ENCODE data around the gene ACTL8.
A peak's percentile ranks its signal among the peaks of the same experiment; 100 is the strongest.

Gene ACTL8

DNA sequence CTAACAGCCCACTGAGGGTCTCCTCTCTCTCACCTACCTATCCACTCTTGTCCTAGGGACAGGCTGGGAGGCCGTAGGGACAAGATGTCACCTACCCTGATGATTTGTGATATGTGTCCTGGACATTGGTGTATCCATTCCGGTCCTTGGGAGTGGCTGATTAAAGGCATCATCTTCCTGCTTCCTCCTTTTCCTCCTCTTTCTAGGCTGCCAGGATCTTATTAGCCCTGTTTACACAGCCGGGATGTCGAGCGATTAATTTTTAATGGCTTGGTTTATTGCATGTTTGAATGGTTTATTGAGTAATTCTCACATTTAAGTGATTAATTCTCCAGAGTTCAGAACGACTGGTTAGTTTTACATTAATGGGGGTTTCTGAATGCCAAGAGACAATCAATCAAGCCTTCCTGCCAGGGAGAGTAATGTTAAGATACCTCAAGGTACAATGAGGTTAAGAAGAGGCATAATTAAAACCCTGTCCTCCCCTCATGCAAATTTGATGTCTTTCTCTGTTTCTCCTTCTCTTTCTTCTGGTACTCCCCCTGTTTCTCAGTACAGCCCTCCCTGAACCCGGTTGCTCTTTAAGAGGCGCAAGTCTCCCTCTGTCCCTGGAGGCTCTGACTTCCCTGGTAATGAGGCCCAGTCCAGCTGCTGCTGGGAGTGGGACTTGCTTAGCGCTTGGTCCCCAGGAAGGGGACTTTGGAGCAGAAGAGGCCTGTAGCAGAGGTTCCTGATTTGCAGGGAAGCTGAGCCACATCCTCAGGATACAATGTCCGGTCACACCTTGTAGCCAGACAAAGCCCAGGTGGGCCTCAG lies 50.9 kb downstream of the ACTL8 start:
- DNase-seq (ENCODE audit: low read depth, low spot score), result no peak

DNA sequence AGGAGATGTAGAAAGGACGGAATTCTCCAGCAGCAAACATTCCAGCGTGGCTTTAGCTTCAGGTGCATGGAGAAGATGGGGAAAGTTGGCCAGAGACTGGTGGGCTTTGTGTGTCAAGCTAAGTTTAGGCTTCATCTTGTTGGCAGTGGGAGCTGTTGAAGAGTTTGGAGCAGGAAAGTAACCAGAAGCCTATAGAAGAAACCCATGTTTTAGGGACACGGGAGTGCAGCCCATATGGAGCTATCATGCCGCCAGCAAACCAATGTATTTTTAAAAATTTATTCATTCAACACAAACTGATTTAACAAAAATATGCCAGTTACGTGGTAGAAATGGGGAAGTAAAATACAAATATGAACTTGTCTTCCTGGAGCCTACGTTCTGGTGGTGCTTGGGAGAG lies 53.7 kb downstream of the ACTL8 start:
- no peak for DNase-seq (ENCODE audit: low read depth, low spot score)

DNA sequence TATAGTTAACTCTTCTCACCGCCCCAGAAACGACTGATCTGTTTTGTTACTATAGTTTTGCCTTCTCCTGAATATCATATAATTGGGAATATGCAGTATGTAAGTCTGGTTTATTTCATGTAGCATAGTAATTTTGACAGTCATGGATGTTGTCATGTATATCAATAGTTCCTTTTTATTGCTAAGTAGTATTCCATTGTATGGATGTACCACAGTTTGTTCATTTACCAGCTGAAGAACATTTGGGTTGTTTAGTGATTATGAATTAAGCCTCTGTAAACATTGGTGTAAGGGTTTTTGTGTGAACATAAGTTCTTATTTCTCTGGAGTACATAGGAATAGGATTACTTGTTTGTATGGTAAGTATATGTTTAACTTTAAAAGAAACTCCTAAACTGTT lies 55.5 kb downstream of the ACTL8 start:
- no peak for DNase-seq (ENCODE audit: low read depth, low spot score)

DNA sequence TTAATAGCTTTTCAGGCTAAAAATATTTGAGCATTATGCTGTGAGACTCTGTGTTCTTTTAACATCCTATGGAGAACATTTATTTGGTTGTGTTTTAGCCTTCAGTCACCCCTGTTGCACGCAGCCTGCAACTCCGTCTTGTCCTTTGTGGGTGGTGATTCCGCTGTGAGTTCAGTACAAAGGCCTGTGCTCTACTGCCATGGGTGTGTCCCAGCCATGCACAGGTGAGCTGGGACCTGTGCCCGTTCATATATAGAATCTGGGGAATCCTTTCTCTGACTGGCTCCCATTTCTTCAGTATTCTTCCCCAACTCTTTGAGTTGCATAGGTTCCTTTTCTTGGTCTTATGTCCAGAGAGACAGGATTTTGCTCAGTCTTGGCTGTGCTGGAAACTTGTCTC lies 61.4 kb downstream of the ACTL8 start:
- DNase-seq (ENCODE audit: low read depth, low spot score), result no peak

DNA sequence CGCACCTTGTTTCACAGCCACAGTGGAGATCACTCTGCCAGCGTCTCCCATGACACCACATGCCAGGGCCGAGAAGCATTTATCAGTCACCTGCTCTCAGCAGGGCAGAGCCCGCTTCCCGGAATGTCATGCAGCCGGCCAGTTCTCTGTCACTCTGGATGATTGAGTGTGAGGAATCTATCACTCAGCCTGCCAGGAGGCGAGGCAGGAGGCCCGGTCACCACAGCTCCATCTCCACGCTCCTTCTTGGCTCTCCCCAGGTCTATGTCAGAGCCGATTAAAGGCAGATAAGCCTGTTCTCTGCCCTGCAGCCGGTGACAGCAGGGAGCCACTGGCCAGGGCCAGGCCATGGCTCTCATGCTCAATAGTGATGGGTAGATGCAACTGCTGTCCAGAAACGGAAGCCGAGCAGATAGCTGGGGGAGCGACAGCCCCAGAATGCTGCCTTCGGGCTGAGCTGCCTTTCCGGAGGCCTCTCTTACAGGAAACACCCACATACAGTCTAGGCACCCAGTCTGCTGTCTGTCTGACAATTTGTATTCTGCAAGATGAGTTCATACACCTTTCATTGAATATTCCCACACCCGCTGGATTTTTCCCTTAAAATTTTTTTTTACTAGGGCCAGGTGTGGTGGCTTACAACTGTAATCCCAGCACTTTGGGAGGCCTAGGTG lies 64.1 kb downstream of the ACTL8 start:
- no peak for DNase-seq (ENCODE audit: low read depth, low spot score)

DNA sequence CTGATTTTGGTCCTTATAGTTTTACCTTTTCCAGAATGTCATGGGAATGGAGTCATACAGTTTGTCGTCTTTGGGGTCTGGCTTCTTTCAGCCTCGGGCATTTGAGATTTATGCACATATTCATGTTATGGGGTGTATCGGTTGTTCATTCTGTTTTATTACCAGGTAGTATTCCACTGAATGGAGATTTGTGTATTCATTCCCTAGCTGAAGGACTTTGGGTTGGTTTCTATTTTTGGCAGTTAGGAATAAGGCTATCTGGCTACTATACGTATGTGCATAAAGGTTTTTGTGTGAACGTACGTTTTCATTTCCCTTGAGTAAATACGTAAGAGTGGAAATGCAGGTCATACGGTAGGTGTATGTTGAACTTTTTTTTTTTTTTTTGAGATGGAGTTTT lies 65.1 kb downstream of the ACTL8 start:
- DNase-seq (ENCODE audit: low read depth, low spot score), result no peak

DNA sequence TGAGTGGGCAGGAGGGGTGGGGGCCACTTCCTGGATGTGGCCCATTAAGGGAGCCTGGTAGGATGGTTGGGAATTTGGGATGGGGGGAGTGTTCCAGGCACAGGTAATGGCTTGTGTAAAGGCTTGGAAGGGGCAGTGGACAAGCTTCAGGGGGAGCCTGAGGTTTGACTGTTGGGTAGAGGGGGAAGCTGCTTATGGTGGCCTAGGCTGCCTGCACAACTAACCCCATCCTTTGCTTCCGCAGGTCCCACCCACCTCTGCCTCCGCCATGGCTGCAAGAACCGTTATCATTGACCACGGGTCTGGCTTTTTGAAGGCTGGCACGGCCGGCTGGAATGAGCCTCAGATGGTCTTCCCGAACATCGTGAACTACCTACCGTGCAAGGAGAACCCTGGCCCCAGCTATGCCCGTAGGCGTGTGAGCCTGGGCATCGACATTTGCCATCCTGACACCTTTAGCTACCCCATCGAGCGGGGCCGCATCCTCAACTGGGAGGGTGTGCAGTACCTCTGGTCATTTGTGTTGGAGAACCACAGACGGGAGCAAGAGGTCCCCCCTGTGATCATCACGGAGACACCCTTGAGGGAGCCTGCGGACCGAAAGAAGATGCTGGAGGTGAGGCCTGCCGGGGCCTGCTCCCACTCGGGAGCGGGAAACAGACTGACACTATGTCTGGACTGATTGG lies 67.8 kb downstream of the ACTL8 start:
- no peak for DNase-seq (ENCODE audit: low read depth, low spot score)

DNA sequence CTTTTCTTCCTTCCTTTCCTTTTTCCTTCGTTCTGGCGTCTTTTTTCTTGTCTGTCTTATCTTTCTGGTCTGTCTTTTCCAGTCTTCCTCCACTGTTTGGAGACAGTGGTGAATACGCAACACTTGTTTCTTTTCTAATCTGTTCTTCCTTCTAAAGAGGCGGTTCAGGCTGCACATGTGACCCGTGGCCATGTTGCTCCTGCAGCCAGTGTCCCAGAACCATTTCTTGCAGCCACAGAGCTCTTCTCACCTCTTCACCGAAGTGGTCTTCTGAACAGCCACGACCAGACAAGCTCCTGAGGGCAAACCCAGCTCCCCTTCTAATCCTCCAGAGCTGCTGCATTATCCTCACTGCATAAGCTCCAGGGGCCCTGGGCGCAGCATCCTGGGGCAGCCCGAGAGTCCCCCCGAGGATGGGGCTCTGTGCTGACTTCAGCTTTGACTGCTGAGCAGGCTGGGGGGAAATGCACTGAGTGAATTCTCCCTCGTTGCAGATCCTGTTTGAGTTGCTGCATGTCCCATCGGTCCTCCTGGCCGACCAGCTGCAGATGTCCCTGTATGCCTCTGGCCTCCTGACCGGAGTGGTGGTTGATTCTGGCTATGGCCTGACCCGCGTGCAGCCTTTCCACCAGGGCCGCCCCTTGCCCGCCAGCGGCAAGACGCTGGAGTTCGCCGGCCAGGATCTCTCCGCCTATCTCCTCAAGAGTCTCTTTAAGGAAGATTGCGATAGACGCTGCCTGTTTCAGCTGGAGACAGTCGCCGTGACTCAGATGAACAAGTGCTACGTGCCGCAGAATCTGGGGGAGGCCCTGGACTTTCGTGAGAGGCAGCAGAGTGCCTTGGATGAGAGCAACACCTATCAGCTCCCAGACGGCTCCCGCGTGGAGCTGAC lies 70.4 kb downstream of the ACTL8 start:
- no peak for DNase-seq (ENCODE audit: low read depth, low spot score)

DNA sequence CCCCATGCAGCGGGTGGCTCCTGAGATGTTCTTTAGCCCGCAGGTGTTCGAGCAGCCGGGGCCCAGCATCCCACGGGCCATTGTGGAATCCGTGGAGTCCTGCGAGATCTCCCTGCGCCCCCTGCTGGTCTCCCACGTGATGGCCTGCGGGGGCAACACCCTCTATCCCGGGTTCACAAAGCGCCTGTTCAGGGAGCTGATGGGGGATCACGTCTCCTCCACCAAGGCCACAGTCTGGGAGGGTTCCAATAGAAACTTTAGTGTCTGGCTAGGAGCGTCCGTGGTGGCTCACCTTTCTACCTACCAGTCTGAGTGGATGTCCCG lies 71.0 kb downstream of the ACTL8 start:
- no peak for DNase-seq (ENCODE audit: low read depth, low spot score)

DNA sequence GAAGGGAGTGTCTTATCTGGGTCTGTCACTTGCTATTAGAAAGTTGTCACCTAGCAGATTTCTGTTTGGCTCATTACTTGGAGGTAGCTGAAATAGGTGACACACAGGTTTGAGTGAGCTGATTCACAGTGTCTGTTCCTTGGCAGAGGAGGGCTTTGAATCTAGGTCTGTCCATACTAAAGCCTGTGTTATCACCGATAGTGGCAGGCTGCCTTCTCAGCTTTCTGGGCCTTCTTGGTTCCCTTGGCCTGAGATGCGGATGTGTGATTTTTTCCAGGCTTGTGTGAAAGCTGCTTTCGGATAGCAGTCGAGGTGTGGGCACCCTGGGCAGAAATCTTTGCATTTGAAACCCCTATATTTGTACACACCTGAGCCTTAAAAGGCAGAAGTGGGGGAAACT lies 73.9 kb downstream of the ACTL8 start:
- no peak for DNase-seq (ENCODE audit: low read depth, low spot score)

DNA sequence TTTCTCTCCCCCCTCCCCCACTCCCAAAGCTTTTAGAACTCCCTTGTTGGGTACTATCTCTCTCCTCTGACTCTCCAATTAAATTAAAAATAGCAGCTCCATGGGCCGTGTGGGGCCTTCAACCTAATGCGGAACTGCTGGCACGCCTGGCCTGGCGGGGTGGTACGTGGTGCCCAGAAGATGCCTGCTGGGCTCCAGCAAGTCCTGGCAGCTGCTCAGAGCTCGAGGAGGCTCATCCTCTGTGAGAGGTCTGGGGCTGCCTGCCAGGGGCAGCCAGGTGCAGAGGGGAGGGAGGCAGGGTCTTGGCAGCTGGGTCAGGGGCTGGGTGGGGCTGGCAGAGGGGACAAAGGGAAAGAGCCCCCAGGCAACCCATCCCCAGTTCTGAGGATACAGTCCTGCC lies 74.4 kb downstream of the ACTL8 start:
- DNase-seq (ENCODE audit: low read depth, low spot score), result no peak

DNA sequence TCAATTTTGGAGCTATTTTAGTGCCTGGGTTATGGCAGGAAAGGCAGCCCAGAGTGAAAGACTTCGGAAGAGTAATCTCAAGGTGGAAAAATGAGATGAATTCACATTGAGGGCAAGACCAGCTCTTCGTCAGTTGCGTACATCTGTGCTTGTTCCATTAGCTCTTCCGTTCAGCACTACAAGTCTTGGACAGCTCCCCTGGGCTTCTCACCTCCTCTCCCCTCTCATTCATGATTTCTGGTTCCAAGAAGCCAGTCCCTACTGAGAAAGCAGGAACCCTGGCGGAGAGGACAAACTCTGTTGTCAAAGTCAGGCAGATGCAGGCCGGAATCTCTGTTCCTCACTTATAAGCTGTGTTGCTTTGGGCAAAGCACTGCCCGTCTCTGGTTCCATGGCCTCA lies 76.5 kb downstream of the ACTL8 start:
- peak; percentile 13 for DNase-seq (ENCODE audit: low read depth, low spot score)

DNA sequence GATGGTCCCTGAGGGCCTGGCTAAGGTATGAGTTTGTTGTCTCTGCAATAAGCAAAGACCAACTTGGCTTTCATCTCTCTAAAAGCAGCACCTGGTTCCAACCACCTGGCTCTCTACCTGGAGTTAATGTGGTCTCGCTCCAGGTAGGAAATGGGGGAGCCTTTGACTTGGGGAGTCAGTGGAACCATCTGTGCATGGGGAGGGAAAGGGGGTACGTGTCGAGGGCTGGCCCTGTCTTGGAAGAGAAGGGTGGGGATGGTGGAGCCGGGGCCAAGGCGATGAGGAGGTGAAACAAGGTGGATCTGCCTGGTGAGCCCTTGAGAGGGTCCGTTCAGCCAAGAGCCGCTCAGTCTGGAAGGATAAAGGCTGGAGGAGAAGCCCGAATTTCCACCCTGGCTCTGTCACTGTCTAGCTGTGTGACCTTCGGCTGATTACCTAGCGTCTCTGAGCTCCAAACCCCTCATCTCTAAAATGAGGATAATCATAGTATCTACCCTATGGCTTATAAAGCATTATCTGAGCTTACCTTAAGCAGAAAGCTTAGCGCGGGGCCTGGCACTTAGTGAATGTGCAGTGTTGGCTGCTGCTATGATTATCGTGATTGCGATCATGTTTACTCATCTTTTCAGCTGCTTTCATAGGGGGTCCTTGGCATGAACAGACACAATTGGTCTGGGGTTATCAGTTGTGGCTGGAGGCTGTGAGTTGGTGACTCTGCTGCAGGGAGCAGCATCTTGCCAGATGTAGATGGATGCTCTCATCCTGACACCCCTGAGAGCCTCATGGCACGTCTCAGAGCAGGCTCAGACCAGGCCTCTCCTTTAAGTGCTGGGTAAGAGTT lies 78.7 kb downstream of the ACTL8 start:
- no peak for DNase-seq (ENCODE audit: low read depth, low spot score)

DNA sequence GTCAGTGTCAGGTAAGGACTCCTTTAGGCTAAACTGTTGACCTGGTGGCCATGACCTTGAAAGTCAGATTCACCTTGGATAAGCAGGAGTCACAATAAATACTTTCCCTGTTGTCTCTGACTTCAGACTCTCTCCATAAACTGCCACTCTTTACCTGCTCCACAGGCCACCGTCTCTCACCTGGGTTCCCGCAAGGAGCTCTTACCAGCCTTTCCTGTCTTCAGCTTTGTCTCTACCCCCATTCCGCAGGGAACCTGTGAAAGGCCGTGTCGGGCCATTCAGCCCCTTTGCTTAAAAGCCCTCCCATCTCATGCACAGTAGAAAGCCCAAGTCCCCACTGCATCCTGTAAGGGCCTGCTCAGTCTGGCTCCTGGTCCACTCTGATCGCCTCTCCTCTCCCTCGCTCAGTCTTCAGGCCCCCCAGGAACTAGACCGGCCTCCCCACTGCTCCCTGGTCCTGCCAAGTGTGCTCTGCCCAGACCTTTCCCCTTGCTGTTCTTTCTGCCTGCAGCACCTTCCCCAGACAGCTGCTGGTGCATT lies 79.5 kb downstream of the ACTL8 start:
- no peak for DNase-seq (ENCODE audit: low read depth, low spot score)

DNA sequence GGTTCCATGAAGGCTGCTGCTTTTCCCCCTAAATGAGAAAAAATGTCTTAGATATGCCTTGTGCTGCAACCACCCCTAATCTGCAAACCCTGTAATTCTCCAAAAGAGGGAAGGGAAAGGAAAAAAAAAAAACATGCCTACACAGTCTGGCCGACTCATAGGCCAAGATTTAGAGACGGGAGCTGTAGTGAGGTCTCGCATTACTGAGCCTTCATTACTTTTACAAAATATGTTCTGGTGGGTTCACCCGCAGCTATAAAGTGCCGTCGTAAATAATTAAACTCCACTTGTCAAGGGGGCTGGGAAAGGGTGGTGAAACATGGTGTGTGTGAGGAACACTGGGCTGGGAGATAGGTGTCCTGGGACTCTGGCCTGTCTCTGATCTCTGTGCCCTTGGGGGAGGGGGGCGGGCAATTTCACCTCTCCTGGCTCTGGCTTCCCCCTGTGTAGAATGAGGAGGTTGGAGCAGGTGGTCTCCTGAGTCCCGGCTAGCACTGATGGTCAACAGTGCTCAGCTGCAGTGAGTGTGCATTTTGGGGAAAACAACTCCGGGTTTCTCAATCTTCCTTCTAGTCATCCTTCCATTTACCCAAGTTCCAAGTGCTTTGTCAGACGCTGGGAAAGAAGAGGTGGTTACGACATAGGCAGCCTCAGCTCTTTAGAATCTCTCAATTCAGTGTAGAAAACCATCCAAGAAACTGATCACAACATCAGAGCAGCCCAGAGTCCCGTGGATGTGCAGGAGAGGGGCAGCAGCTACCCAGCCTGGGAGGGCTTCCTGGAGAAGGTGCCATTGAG lies 82.3 kb downstream of the ACTL8 start:
- no peak for DNase-seq (ENCODE audit: low read depth, low spot score)

DNA sequence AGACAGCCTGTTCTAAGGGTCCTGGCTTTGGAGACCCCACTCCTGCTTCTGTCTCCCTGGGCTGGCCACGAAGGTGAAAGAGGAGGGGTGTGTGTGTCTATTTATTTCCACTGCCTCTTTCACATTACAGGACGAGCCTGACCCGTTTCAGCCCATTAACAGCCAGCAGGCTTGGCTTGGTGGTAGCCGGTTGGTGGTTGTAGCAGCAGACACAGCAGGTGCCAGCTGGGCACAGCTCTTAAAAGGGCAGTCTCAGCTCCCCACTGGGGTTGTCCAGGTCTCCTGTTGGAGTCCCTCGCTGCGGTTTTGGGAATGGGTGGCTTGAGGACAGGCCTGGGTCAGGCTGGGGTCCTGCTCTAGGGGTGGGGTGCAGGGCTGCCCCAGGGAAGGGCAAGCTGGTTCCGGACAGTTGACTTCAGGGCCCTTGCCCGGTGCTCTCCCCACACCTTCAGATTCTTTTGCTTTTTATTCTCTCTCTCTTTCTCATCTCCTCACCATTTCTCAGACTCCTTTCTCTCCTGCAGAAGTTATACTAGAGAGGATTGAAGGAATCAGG lies 84.6 kb downstream of the ACTL8 start:
- no peak for DNase-seq (ENCODE audit: low read depth, low spot score)

DNA sequence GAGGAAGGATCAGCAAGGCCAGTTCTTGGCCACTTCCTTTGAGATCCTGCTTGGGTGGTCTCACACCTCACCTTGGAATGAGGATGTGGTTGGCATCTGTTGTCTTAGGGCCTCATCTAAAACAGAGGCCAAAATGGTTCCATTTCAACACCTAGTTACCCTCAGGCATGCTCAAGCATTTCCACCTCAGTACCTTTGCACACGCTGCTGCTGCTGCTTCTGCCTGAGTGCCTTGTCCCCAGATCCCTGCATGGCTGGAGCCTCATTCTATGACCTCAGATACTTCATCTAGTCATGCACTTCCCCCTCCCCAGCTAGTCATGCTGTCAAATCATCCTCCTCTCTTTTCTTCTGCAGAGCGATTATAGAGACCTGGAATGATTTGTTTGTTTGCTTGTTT lies 86.8 kb downstream of the ACTL8 start:
- no peak for DNase-seq (ENCODE audit: low read depth, low spot score)

DNA sequence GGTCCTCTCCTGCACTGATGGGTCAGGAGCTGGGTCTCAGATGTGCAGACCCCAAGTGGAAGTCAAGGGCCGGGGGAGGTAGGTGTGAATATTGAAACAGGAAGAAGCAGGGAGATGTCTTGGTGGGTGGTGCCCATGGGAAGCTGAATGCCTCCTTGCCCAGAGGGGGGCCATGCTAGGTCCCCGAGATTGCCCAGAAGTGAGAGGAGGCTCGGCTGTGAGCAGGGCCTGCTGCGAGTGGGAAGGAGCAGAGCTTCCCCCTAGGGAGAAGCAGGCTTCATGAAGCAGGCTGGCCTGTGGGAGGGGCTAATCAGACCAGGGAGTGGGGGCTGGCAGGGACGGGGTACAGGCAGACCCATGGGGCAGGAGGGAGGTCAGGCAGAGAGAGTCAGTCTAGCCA lies 87.6 kb downstream of the ACTL8 start:
- no peak for DNase-seq (ENCODE audit: low read depth, low spot score)

DNA sequence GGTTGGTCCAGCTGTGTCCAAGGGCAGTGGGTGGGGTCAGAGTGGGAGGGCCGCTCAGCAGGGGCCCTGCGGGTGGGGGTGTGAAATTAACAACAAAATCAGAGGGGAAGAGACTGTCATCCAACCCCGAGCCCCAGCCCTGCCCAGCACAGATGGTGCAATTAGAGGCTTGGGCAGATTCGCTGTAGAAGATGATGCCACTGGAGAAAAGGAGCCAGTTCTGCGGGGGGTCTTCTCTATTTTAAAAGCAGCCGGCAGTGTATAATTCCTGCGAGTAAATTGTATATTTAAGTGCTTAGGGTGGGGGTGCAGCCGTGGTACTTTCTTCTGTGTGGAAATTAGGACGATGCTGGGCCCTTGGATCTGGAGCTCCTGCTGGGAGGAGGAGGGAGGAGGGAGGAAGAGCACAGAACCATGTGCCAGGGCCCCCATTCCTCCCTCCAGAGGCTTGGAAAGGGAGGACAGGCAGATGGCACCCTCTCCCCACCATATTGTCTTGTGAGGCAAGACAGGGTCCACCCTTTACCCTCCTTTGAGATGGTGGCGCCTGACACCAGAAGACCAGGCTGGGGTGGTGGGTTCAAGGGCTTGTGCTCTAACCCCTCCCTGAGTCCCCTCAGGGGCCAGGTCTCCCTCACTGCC lies 89.2 kb downstream of the ACTL8 start:
- DNase-seq (ENCODE audit: low read depth, low spot score), result no peak
